IPS DF 19.7 (cell line): ENCODE measurements around the gene SLC9A4.

ENCODE experiments used
- DNase-seq: peaks from one replicate; pipeline ENCODE4 v3.0.0-alpha.2; 2013; ENCODE audit warnings: low read depth, low spot score

Gene SLC9A4

DNA sequence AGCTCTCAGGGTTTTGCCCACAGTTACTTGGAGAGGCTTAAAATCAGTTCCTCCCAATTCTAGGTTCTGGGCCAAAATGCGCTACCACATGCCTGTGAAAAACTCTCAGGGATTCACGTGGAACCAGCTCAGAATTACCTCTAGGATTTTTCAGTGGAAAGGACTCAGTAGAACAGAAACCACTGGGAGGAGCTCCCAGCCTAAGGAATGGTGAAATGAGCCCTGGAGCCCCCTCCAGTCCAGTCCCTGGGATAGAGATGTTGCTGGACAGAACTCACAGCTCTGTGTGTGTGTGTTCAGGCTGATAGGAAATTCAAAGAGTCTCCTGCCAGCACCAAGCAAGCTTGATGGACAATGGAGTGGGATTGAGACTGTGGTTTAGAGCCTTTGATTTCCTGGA is 21.1 kb upstream of the SLC9A4 start:
- DNase-seq = no peak

DNA sequence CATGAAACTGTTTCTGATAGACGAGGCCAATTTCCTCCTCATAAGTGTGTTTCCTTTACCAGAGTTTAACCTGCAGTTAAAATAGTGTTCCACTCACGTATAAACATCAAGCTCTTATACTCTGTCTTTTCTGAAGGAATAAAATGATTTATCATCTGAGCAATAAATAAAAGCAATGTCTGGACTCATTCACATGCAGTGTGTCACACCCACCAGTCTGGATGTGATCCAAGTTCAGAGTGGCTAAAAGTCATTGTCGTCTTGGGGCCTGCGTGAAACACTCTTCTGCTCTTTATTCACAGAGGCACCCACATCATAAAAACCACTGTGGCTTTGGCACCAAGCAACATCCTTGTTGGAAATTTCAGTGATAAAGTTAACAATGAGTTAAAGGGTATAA is 19.5 kb upstream of the SLC9A4 start:
- DNase-seq = no peak

DNA sequence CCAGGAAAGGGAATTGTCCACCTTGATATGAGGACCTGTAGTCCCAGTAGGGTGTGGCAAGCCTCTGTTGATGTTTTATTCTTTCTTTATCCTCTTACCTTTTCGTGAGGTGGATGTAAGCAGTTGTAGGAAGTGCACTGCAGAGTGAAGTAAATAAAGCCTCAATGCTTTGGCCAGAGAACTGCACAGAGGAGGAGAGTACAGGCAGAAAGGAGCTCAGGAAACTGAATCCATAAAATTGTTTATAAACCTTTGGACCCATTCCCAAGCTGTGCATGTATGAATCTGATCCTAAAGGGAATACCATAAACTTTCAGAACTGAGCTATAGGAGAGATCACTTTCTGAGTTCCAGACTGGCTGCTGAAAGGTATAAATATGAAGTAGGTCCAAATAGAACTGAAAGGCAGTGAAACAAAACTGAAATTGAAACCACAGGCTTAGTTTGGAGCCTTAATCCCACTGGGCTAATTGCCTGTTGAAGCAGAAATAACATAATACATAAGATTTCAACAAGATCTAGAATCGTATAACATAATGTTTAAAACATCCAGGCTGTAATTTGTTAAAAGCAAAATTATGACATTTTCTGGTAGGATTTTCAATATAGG is 17.9 kb upstream of the SLC9A4 start:
- no peak for DNase-seq

DNA sequence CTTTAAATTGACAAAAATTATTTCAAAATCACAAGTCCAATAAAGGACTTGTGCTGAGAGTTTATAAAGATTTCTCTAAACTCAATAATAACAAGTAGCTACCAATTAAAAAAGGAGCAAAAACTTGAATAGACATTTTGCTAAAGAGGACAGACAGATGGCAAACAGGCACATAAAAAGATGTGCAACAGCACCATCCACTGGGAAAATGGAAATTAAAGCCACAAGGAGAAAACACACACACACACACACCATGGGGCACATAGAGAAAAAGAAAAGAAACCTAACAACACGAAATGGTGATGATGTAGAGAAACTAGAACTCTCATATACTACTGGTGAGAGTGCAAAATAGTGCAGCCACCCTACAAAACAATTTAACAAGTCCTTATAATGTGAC is 12.6 kb upstream of the SLC9A4 start:
- DNase-seq = no peak

DNA sequence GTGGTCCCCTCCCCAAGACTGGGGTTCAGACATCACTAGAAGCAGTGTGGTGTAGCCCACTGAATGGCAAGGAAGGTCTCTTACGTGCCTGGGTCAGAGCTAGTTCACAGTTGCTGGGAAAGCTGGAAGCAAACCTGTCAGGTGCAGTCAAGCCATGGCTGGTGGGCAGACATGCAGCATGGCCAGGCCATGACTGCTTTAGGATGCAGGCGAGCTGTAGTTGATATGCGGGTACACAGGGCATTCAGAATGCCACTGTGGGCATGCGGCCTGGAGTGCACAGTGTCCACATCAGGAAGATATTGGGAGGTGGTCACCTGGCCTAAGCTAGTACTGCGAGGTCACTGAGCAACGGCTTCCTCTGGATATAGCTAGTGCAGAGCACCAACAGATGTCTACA is 11.8 kb upstream of the SLC9A4 start:
- no peak for DNase-seq

DNA sequence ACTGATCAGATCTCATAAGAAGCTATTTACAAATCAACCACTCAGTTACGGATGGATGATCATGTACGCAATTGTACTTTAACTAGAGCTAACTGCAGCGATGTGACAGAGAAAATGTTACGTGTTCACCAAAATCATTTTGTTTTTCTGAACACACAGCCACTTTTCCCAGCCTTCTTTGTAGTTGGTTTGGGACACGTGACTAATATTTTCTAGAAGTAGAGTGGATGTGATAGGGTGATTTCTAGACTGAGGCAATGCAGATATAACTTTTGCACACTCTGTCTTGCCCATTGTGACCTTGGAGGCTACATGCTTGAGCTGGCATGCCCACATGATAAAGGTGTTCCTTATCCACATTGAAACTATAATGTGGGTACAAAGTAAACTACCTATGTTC is 9.9 kb upstream of the SLC9A4 start:
- no peak for DNase-seq

DNA sequence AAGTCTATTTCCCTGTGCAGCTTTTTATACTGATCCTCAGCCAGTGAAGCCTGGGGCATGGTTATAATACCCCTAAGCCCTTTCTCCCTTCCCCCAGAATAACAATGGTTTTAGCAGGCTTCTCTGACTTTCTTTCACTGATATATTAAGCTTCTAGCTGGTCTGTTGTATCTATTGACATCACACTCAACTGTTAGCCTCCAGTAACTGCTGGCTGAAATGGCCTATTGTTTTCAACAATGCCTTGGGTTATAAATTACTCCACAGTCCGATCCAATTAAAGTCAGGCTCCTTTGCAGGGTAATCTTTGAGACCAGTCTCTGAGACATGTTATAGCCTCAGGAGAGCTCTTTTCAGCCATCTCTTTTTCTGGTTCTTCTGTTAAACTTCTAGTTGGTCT is 2.9 kb upstream of the SLC9A4 start:
- DNase-seq = no peak

DNA sequence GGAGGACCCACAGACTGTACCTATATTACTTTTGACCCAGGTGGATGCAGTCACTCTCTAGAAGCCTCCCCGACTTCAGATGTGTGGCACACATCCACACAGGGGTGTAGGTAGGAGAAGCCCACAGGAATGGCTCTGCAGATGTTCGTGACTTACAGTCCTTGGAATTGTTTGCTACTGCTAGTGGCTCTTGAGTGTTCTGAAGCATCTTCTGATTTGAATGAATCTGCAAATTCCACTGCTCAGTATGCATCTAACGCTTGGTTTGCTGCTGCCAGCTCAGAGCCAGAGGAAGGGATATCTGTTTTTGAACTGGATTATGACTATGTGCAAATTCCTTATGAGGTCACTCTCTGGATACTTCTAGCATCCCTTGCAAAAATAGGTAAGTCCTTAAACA is 605 bp downstream of the SLC9A4 start:
- no peak for DNase-seq

DNA sequence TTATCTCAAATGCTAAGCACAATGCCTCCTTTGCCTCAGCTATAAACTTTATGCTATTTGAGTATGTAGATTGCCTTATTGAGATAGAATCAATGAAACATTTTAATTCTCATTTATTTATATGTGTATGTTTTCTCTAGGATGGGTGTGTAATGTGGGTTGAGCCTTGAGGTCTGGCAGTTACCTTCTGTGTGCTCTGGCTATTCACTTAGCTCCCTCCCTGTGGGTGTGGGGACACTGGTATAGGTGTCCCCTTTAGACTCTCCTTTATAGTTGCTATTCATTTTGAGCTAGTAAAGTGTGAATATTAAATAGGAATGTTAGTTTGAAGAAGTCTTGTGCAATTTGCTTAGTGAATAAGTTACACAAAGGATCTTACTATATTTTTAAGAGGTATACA is 1.8 kb downstream of the SLC9A4 start:
- DNase-seq = no peak

DNA sequence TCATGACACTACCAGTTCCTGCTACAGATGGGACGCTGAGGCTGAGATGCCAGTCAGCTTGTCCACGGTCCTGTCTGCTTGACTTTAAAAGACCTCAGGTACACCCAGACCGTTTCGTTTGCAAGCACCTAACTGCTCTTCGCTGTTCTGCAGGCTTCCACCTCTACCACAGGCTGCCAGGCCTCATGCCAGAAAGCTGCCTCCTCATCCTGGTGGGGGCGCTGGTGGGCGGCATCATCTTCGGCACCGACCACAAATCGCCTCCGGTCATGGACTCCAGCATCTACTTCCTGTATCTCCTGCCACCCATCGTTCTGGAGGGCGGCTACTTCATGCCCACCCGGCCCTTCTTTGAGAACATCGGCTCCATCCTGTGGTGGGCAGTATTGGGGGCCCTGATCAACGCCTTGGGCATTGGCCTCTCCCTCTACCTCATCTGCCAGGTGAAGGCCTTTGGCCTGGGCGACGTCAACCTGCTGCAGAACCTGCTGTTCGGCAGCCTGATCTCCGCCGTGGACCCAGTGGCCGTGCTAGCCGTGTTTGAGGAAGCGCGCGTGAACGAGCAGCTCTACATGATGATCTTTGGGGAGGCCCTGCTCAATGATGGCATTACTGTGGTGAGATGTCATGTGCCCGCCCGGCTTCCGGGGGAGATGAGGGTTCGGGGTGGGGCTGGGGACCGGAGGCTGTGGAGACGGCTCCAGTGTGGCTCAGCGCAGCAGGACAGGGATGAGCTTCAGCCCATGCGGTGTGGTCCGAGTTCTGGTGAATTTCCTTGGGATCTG is 5.9 kb downstream of the SLC9A4 start:
- no peak for DNase-seq

DNA sequence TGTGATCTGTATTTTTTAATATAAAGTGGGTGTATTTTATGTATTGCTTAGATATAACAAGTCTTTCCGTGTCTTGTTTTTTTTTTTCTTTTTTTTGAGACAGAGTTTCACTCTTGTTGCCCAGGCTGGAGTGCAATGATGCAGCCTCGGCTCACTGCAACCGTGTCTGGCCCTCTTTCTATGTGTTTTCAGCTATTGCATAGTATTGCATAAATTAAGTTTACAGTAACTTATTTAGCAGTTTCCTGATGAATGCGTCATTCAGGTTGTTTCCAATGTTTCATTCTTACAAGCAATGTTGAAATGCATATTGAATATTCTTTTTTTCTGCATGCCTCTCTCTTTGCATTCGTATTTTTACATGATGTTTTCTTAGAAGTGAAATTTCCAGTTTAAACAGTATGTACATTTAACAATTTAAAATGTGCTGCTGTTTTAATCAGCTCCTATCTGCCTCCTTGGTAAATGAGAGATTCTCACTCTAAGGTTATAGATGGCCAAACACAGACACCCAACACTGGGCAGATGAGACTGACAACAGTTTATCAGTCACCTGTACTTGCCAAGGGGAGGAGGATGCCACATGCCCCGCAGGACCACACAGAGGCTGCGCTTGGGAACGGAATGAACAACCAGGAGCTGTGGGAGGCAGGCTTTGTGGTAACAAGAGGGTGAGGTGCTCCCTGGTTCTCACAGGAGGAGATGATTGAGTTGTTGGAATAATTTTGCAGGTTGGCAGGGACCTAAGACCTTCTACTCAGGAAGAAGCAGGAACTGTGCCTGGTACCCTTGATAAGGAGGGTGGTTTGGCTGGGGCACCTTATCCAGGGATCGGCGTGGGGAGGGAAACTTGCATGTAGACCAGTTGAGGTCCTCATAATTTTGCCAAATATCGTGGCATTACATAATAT is 7.5 kb downstream of the SLC9A4 start:
- DNase-seq = no peak

DNA sequence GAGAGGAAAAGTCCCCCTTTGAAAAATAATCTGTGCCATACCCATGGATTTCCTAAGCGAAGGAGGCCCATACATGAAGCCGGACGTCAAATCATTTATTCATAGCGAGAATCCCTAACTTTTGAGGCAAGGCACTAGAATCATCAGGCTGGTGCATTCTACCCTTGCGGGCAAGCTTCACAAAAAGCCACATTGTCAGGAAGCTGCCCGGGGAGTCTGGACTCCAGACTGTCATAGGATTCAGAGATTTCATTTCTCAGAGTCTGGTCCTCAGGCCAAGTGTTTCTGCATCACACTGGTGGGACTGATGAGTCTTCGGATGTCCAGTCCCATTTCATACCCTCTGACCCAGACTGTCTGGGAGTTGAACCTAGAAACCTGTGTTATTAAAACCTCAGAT is 8.9 kb downstream of the SLC9A4 start:
- no peak for DNase-seq

DNA sequence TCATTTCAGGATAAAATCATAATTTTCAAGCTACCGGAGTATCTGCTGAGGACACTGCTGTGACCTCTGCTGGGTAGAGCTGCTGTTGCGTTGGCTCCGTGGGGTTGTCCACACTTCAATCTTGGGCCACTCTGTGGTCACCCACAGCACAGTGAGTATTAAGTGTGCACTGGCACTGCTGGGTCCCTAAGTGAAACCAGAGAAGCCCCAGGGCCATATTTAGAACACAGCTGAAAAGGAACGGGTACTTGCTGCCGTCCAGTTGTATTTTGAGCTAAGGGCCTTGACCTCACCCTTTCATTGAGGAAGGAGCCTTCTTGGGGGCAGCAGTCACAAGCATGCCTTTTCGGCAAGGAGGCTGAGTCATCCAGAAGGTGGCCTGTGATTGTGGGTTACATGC is 10.1 kb downstream of the SLC9A4 start:
- DNase-seq = no peak

DNA sequence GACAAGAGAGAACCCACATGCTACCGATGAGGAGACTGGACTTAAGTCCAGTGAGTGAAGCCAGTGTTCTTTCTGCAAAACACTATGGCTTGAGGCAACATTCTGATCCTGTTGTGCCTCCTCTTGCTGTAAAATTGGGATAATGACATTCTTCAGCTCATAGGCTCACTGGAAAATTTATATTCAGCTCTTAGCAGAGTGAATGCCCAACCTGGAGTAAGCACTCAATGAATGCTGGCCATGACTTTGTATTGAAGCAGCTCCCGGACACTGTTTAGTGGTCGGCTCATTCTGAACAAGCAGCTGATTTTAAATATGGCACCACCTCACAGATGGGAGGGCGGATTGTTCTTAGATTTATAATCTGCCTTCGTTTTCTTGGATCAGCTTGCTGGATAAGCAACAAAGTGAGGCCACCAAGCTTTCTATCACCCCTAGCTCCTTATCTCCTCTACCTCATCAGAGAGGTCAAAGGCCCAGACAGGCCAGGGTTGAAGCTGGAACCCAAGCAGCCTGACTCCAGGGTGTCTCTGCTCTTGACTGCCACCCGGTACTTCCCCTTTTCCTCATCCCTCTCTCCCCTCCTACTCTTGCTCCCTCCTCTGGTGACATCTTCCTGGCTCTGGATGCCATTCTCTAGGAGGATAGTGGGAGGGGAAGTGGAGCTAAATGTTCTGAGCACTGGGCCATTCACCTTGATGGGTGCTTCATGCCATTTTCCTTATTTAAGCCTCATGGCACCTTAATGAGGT is 11.5 kb downstream of the SLC9A4 start:
- no peak for DNase-seq

DNA sequence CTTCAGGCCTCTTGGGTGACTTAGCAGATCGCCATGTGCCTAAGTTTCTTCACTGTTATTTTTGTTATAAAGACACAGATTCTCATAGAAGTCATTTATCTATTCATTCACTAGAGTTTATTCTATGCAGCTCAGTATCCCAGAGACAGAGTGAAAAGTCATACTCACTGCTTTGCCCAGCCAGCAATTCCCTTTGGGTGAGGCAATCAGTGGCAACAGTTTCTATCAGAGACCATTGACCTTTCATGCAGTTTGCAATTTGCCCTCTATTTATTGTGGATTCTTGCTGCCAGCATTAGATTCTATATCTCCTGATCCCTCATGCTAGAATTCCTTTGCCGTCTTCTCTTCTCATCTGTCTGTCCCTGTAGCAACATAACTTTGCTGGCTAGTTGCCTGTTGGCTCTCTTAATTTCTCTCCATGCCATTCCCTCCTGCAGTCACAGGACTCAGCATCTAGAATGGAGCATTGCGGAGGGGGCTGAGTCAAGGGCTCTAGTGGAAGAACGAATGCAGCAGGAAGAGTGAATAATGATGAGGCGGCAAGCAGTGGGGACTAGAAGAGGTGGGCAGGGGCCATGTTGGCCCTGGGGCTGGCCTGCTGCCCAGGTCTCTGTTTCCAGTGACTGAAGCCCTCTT is 12.2 kb downstream of the SLC9A4 start:
- no peak for DNase-seq

DNA sequence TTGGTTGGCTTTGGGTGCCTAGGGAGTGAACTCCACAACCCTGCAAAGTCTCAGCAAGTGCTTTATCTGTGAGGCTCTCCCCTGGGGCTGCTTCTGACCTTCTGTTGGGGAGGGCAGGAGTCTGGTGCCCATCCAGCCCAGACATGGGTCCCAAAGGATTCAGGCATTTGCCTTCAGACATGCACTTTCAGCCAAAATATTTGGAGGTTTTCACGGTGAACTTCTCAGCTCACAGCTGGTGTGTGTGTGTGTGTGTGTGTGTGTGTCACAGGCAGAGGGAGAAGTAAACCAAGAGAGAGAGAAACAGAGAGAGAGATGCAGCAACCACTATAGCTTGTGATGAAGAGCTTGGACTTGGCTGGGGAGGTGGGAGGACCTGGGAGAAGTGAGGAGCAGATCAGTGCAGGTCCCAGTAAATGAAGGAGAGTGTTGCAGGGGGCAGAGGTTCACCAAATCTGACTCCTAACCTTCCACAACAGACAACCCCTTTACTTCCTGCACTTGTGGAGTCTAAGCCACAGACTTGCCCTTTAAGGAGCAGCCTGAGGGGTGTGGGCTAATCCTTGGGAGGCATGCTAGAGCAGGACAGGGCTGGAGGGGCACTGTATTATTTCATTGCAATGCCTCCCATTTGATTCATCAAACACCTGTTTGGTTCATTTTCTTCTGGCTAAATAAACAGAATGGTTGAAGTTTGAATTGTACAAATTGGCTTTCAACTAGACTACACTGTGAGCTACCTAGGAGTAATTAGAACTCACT is 14.1 kb downstream of the SLC9A4 start:
- DNase-seq = no peak

DNA sequence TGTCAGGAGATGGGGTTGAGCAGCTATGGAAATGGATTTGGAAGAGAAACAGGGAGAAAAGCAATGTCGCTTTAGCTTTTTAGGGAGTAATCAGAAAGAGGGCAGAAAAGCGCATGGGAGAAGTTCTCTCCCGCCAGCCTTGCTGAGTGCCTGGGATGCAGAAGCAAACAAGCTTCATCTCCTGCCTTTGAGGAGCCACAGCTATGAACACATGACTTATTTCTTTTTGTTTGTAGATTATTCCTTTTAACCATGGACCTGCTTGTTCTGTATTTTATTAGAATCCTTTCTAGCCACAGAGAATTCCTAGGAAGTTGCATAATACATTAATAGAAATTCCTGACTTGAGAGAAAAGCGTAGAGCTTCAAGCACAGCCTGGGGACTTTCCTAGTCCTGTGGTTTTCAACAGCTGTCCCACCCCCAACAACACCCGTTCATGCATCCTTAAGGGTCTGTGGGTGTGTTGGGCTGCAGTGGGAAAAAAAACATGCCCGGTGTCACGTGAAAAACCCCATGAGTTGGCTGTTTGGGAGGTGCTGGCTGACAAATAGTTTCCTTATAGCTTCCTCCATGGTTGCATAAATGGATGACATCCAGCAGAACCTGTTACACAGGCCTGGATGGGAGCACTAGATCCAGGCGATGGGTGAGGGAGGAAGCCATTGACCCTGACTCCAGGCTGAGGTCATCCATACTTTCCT is 14.9 kb downstream of the SLC9A4 start:
- DNase-seq = no peak

DNA sequence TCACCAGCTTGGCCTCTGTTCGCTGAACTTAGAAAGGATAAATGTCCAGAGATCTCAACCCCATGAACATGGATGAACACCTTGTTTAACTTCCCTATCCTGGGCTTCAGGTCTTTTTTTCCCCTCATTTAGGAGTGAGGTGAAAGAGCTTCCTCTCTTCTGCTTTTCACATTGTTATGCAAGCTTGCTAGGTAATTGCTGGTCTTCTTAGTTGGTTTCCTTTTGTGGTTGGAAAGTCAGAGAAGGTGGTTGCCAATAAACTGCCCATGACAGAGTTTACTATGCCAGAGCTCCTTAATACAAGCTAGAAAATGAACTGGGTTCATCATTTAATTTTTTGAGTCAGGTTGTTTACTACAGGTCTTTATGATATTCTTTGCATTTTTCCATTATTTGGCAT is 16.6 kb downstream of the SLC9A4 start:
- DNase-seq = peak; percentile 7

DNA sequence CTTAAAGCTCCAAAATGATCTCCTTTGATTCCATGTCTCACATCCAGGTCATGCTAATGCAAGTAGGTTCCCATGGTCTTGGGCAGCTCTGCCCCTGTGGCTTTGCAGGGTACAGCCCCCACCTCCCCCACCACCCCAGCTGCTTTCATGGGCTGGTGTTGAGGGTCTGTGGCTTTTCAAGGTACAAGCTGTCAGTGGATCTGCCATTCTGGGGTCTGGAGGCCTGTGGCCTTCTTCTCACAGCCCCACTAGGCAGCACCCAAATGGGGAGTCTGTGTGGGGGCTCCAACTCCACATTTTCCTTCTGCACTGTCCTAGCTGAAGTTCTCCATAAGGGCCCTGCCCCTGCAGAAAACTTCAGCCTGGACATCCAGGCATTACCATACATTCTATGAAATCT is 19.0 kb downstream of the SLC9A4 start:
- DNase-seq = no peak

DNA sequence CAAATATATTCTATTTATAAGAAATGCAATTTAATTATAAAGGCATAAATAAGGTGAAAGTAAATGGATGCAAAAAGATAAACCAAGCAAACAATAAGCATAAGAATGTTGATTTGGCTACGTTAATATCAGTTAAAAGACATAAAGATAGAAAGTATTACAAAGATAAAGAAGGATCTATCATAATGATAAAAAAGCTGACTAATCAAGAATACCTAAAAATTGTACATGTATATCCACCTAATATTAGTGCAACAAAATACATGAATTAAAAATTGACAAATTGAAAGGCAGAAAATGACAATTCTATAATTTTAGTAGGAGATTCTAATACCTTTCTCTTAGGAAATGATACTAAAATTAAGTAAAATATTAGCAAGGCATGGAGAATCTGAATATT is 21.5 kb downstream of the SLC9A4 start:
- DNase-seq = no peak
